ENCODE measurements around the gene TLK1. TPM values are rescaled to one million over a fixed set of nuclear protein-coding genes. Genes with fewer than 3 reads are reported as not detected.

Gene TLK1
- total and polyA plus RNA-seq, 9 of the 15 experiments (the other 6 are each of a cell fraction or from before 2014, with no cell fraction given): 20.2 to 101 (median 40.5) TPM

GRCh38 chr2:170973225-170973491, 187.5 kb downstream of the TLK1 start:
- H2AFZ ChIP-seq (ENCODE audit: low read depth, low read length): peak overlapping the region; percentile 99
- no peaks in the 10 kb centered on the region for H3K9me1 ChIP-seq (ENCODE audit: control insufficient read depth, insufficient read depth, low read length)
- intact Hi-C loops (cut with micrococcal nuclease): loop anchor here (1.0 to 10.0 kb wide), 8 partner anchors 45 to 1142 kb away; partner anchors contain the start of genes CYBRD1, DCAF17 and METTL8
- in situ Hi-C loops (cut with MboI): loop anchor here (5.0 to 25.0 kb wide), 2 partner anchors 444 to 1139 kb away; partner anchors contain the start of gene DLX2
- POLR2A ChIA-PET: interaction anchor here (0.7 to 2.0 kb wide), 4 partner anchors 39 to 177 kb away, joined by 3 to 10 read pairs (median 4); partner anchors contain the start of gene GORASP2
- DNase-seq (ENCODE audit: extremely low read depth in 1 of 4, low spot score in 3 of 4) (no peak), ATAC-seq (no peak), FAIRE-seq (no peak)
- peak overlapping the region; percentile 72 for H3K4me2 ChIP-seq (ENCODE audit: insufficient read depth, low read length)
- no peaks in the 10 kb centered on the region for H4K20me1 ChIP-seq (replicated peaks; ENCODE audit: control insufficient read depth, insufficient read depth, low read length)
- H3K36me3 ChIP-seq (ENCODE audit: control insufficient read depth, insufficient read depth, low read length): no peaks in the 10 kb centered on the region
- H3K27me3 ChIP-seq (ENCODE audit: control insufficient read depth in 2 of 2, insufficient read depth in 2 of 2, low read length in 2 of 2): no peaks in the 10 kb centered on the region
- no peaks in the 10 kb centered on the region for H3K9me3 ChIP-seq (replicated peaks; ENCODE audit: control insufficient read depth, insufficient read depth, low read depth, low read length)
- H3K9ac ChIP-seq (ENCODE audit: insufficient read depth in 1 of 2, low read depth in 2 of 2, low read length in 2 of 2): peak overlapping the region; percentile 89 to 96
- BruUV-seq (replicated peaks): no TSS peak
- CTCF ChIA-PET (ENCODE audit: low intra/inter-chr PET ratio): interaction anchor here (0.6 to 2.2 kb wide), 11 partner anchors 100 to 1492 kb away, joined by 3 to 25 read pairs (median 4); no protein-coding TSS in a partner anchor
- H3K4me1 ChIP-seq (replicated peaks in 1 of 2; ENCODE audit: control insufficient read depth in 2 of 2, insufficient read depth in 2 of 2, low read length in 2 of 2): peaks cover 12 to 20% of the 10 kb centered on the region in 2 experiments; a peak in 4 of 5 replicates
- H3K4me3 ChIP-seq: peak overlapping the region; percentile 56; the same call in 1 of the 2 replicates
- peak overlapping the region; percentile 46 for H3K27ac ChIP-seq (ENCODE audit: extremely low read depth, low read depth, low read length)
- 11% methylated on average over 12 of the region's 12 CpGs for WGBS (ENCODE audit: insufficient coverage, low coverage, missing lambda C conversion rate)
- no peaks in the 10 kb centered on the region for H3K79me2 ChIP-seq (ENCODE audit: control insufficient read depth, insufficient read depth, low read length)
- TF ChIP-seq PTRF (tag; IDR thresholded peaks at IDR 0.05): no peak
- 0 out of 4 replicates have a peak, but pooled peaks of 1 of the 2 experiments have one; percentile 7 for TF ChIP-seq NRF1 (conservative IDR thresholded peaks at IDR 0.05 in 1 of 2, IDR thresholded peaks at IDR 0.05 in 1 of 2)
- 0 out of 2 replicates have a peak, but pooled peaks have one; percentile 50 for TF ChIP-seq ZNF263 (CRISPR knock-in tag; IDR thresholded peaks at IDR 0.05; ENCODE audit: borderline replicate concordance)
- no peak for TF ChIP-seq MYC (IDR thresholded peaks at IDR 0.05; ENCODE audit: low read depth, low read length)
- 0 out of 2 replicates have a peak, but pooled peaks have one; percentile 22 for TF ChIP-seq MYC (CRISPR knock-in tag; IDR thresholded peaks at IDR 0.05; ENCODE audit: borderline replicate concordance, low read depth)
- 0 out of 2 replicates have a peak, but pooled peaks have one; percentile 36 for TF ChIP-seq HDAC2 (IDR thresholded peaks at IDR 0.05)
- TF ChIP-seq OTX1 (CRISPR knock-in tag; IDR thresholded peaks at IDR 0.05): peak; percentile 61; the same call in 1 of the 2 replicates
- peak; percentile 73; the same call in 1 of the 2 replicates for TF ChIP-seq CREM (IDR thresholded peaks at IDR 0.05; ENCODE audit: low read depth)
- TF ChIP-seq NFIX (CRISPR knock-in tag; IDR thresholded peaks at IDR 0.05; ENCODE audit: low read depth): peak; percentile 36
- TF ChIP-seq SETDB1 (IDR thresholded peaks at IDR 0.05; ENCODE audit: low read length): no peak
- TF ChIP-seq, protein P1, sequence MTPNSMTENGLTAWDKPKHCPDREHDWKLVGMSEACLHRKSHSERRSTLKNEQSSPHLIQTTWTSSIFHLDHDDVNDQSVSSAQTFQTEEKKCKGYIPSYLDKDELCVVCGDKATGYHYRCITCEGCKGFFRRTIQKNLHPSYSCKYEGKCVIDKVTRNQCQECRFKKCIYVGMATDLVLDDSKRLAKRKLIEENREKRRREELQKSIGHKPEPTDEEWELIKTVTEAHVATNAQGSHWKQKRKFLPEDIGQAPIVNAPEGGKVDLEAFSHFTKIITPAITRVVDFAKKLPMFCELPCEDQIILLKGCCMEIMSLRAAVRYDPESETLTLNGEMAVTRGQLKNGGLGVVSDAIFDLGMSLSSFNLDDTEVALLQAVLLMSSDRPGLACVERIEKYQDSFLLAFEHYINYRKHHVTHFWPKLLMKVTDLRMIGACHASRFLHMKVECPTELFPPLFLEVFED (CRISPR knock-in tag; conservative IDR thresholded peaks at IDR 0.05): 0 out of 2 replicates have a peak, but pooled peaks have one; percentile 32
- 0 out of 4 replicates have a peak, but pooled peaks of 1 of the 2 experiments have one; percentile 11 for TF ChIP-seq TEAD1 (CRISPR knock-in tag; IDR thresholded peaks at IDR 0.05)
- no peak for TF ChIP-seq ZNF24 (IDR thresholded peaks at IDR 0.05)
- TF ChIP-seq ZNF12 (CRISPR knock-in tag; IDR thresholded peaks at IDR 0.05): 0 out of 2 replicates have a peak, but pooled peaks have one; percentile 4
- TF ChIP-seq CBFB (CRISPR knock-in tag; IDR thresholded peaks at IDR 0.05): no peak
- TF ChIP-seq LCOR (CRISPR knock-in tag; IDR thresholded peaks at IDR 0.05): peak; percentile 76; the same call in 1 of the 2 replicates
- peak; percentile 25 for TF ChIP-seq MXD1 (CRISPR knock-in tag; IDR thresholded peaks at IDR 0.05; ENCODE audit: borderline replicate concordance, poor library complexity, severe bottlenecking)
- TF ChIP-seq ELF4 (CRISPR knock-in tag; IDR thresholded peaks at IDR 0.05): peak; percentile 77; the same call in 1 of the 2 replicates
- peak; percentile 44; the same call in 1 of the 2 replicates for TF ChIP-seq FOXJ2 (tag; IDR thresholded peaks at IDR 0.05)
- TF ChIP-seq ZNF445 (CRISPR knock-in tag; IDR thresholded peaks at IDR 0.05; ENCODE audit: low read depth): 0 out of 2 replicates have a peak, but pooled peaks have one; percentile 21
- 0 out of 2 replicates have a peak, but pooled peaks have one; percentile 7 for TF ChIP-seq POLR2A (conservative IDR thresholded peaks at IDR 0.05)
- no peak for TF ChIP-seq SRF (CRISPR knock-in tag; IDR thresholded peaks at IDR 0.05)

Measured in K562 (cell line).